Right ventricle myocardium superior (tissue), 1 donor: ENCODE measurements around the gene TMEM145. TPM values are rescaled to one million over a fixed set of nuclear protein-coding genes. Genes with fewer than 3 reads are reported as not detected.

Experiments used
- ATAC-seq: fragments of 200-7000 bp; cut with Tn5 transposase; one replicate; pipeline ENCODE4 v1.9.1; 2020; ENCODE audit warnings: mild to moderate bottlenecking; ENCODE audit not compliant: poor library complexity
- DNase-seq: peaks from one replicate; pipeline ENCODE4 v3.0.0-alpha.2; 2020
- intact Hi-C: fragments of 100-400 bp; cut with DNase I; formaldehyde crosslinking; loops from one replicate; pipeline ENCODE4 v1.11.2; 2022
- microRNA-seq: library from miRNA; unstranded; fragments of <30 nt; microRNA quantifications from one replicate; pipeline ENCODE4 v1.2.0, GENCODE V29; 2020
- total RNA-seq: library from RNA; stranded (reverse); fragmentation: NEBNext Ultra II Directional; extraction: Animal tissue kit (Norgen Biotek cat#: 25700); gene quantifications from one replicate; pipeline ENCODE4 v1.2.1, GENCODE V29; 2021
- donor health status: DM: no; HTN: yes; CAD: no; lungs with severe emphysema.

TMEM145 gene
- total RNA-seq, 1 donor from 2014 or later, result 0.11 TPM

GRCh38 chr19:42368360-42368759 is 55.3 kb downstream of the TMEM145 start:
- no peak for DNase-seq
- intact Hi-C loops, result no loop called here

GRCh38 chr19:42368765-42369164 is 55.7 kb downstream of the TMEM145 start:
- ATAC-seq (no peak), DNase-seq (no peak)
- intact Hi-C loops, result no loop called here

More at GRCh38 chr19:42368360-42368759, 55.3 kb downstream of the TMEM145 start:
- no peak for ATAC-seq

GRCh38 chr19:42369433-42370067 is 56.4 kb downstream of the TMEM145 start:
- intact Hi-C loops, result no loop called here
- ATAC-seq, result no peak
- no peak for DNase-seq

GRCh38 chr19:42370068-42370520 is 57.0 kb downstream of the TMEM145 start:
- ATAC-seq (no peak), DNase-seq (no peak)
- intact Hi-C loops, result no loop called here

- intact Hi-C loops, result no loop called here
- ATAC-seq (no peak), DNase-seq (no peak)
These were observed 57.6 kb downstream of the TMEM145 start for GRCh38 chr19:42370626-42371175.

Small RNA genes within 50 kb of the gene (microRNA-seq; reads per million reads assigned to microRNA genes)
- not detected for gene MIR8077

Other genes starting within 250 kb of the TMEM145 start
- 4.0 TPM for gene GRIK5, start 243.1 kb upstream of the TMEM145 start, total RNA-seq
- gene ZNF574, start 237.1 kb upstream of the TMEM145 start, total RNA-seq, result 8.4 TPM
- gene POU2F2, start 180.9 kb upstream of the TMEM145 start, total RNA-seq, result 0.91 TPM
- 14.8 TPM for gene DEDD2, start 95.6 kb upstream of the TMEM145 start, total RNA-seq
- 5.4 TPM for gene ZNF526, start 93.0 kb upstream of the TMEM145 start, total RNA-seq
- gene GSK3A, start 70.7 kb upstream of the TMEM145 start, total RNA-seq, result 35.6 TPM
- gene ERF, start 58.2 kb upstream of the TMEM145 start, total RNA-seq, result 42.1 TPM
- 33.6 TPM for gene CIC, start 44.1 kb upstream of the TMEM145 start, total RNA-seq
- gene PRR19, start 11.2 kb upstream of the TMEM145 start, total RNA-seq, result not detected
- 4.3 TPM for gene PAFAH1B3, start 10.7 kb upstream of the TMEM145 start, total RNA-seq
- gene MEGF8, start 12.3 kb downstream of the TMEM145 start, total RNA-seq, result 34.3 TPM
- 1.1 TPM for gene CNFN, start 77.0 kb downstream of the TMEM145 start, total RNA-seq
- gene LIPE, start 114.1 kb downstream of the TMEM145 start, total RNA-seq, result 61.4 TPM
- not detected for gene CXCL17, start 129.6 kb downstream of the TMEM145 start, total RNA-seq
- 2.6 TPM for gene CEACAM1, start 215.2 kb downstream of the TMEM145 start, total RNA-seq